HG03097 (cell line): Measurements from ENCODE around the gene SMARCE1.
A peak's percentile ranks its signal among the peaks of the same experiment; 100 is the strongest.

ENCODE experiments used
- ATAC-seq: cut with Tn5 transposase; IDR thresholded peaks from one replicate; pipeline ENCODE4 v1.9.1; 2021; ENCODE audit not compliant: unreplicated experiment, low FRiP score

Gene SMARCE1

DNA sequence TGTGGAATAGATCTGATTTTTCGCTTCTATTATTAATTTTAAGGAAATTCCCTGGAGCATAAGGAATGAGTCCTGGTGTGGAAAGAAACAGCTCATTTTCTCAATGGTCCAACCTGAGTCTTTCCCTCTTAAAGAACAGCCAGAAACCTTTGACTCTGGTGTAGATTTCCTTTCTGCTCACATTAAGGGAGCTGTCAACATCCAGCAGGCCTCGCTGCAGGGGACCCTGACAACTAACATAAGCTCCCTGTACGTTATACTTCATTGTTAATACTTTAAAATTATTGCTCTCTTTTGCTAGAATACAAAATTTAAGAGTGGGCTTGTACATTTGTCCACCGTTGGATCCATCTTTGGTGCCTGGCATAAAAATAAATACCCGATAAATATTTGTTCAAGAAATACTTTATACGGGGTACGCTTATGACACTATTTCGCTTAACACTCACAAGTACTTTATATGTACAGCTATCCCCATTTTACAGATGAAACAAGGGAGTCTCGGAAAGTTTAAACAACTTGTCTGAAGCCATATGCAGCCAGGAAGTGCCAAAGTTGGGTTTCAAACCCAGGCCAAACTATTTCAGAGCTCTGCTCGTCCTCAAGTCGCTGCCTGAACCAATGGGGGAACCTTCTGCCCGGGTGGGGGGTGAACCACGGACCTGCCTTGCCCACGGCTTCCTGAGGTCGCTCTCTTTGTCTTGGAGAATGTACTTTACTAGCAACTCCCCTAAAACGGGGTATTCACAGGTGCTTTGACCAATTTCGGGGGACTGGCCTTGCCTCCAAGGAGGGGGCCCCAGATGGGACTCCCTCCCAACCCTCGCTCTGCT lies 611 bp downstream of the SMARCE1 start:
- ATAC-seq = no peak

DNA sequence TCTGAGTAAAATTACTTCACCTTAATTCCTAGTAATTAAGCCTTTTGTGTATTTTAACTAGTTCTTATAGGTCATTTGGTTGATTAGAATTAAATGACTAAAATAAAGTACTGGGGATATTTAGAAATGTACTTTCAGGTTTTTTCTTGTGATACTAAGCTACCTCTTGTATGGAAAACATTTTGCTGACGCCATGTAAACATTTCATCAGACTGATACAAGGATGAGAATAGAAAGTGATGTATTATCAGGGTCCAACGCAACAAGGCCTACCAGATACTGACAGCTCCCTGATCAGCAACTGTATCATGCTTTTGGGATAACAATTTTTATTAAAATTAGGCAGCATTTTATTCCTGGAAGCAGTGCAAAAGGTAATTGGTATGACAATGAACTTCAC lies 1.7 kb downstream of the SMARCE1 start:
- no peak for ATAC-seq

DNA sequence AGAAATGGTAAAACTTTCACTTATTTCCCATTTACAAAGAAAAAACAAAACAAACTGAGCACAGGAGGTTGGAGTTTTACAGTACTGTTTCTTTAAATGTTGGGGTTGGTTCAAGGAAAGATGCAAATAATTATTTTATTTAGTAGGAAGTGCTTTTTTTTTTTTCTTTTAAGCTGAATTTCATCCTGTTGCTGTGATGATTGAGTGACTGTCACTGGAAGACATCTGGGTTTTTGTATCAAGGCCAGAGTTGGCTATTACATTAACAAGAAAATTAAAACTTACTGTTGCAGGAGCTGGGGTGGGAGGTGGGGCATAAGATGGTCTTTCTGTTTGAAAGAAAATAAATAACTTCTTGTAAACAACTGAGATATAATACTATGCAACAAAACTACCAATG lies 2.3 kb downstream of the SMARCE1 start:
- no peak for ATAC-seq

DNA sequence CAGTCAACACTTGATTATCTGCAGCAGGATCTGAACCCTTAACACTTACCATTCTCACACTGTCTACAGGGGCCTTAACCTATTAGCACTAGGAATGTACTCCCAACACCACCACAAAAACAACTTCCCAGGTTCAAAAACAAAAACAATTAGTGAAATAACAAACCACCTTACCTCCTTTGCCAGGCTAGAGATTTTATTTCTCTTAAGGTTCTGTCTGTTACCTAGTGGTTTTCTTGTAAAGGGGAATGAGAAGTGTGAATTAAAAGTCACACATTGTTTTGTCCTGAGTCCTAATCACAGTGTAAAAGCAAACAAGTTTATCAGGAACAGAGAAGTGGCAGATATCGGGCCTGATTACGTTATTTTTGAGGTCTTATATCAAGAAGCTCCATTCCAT lies 9.7 kb downstream of the SMARCE1 start:
- ATAC-seq = no peak

DNA sequence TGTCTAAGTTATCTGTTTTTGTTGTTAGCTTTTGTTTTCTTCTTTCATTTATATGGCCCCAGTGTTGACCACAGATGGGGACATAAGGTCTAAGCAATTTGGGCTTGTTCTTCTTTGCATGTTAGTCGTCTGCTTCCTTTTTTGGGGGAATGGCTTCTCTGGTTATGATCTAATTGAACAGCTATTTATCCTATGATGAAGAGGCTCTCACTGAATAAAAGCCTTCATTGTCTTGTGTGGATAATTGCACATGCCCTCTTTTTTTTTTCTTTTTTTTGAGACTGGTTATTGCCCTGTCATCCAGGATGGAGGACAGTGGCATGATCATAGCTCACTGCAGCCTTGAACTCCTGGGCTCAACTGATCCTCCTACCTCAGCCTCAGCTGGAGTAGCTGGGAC lies 13.7 kb downstream of the SMARCE1 start:
- no peak for ATAC-seq

DNA sequence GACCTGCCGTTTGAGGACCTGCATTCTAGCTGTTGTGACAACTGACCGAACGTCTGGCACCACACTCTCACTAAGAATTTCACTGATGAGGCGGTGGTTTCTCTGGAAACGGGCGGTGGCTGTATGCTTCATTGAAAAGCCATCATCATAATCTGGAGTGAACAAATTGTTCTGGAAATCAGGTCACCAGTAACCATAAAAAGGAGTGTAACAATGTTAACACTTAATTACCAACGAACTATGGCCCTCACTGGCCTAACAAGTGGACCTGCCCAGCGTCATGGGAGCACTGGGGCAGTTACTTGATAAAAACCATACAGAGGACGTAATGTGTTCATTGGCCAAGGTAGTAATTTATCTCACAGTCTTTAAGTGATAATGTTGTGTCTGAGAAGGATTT lies 15.4 kb downstream of the SMARCE1 start:
- ATAC-seq = no peak

DNA sequence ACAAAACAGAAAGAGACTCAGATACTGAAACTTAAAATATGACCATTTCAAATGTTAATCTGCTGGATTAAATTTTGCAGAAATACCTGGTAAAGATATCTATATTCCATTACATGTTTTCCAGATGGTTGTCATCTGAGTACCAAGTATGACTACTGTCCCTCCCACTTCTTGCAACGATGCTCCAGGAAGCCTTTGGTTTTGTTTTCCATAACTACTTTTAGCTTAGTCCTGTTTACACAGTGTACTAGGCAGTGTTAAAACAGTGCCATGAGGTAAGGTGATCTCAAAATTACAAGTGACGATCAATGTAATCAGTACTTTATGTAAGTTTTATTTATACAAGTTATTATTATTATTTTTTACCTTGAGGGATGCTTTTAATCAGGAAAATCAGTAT lies 17.8 kb downstream of the SMARCE1 start:
- ATAC-seq = no peak

DNA sequence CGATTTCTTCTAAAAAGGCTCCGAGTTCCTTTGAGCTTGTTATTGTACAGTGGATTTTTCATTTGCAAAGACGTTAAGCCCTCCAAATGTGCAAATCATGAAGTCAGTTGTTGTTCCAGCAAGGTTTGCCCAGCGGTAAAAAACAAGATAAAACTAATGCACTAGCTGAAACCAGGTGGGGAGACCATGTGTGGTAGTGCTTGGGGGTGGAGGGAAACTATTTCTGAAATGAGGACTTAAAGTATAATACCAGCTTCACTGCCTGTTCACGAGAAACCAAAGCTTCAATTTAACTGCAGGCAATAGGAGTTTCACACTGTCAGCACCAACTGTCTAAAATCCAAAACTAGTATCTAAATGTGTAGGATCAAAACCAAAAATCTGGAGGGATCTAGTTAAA lies 22.3 kb downstream of the SMARCE1 start:
- no peak for ATAC-seq

DNA sequence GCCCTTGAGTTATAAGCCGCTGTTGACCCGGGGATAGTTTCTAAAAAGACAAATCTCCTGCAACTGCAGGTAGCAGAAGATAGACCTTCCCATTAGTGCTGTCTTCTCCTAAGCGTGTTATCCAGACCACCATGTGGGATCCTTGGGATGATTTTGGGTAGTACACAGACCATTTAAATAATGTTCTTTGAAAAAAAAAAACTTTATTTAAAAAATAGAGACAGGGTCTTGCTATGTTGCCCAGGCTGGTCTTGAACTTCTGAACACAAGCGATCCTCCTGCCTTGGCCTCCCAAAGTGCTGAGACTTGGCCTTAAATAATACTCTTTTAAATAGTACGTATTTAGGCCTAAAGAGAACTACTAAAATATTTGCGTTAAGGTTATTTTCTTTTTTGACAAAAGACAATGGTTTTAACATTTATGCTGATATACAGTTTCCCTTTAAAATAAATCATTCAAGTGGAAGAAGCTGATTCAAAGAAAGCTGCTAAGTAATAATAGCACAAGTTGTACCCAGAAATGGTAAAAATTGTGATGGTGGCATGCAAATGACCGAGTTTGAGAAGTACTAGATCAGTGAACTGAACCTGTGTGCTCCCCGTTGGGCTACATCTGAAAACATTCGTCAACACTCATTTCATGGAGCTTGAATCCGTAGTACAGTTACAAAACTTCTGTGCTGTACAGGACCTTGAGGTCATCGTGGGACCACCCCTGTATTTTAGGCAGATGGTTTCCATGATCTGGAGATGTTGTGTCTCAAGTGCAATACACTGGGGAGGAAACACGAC lies 24.0 kb downstream of the SMARCE1 start:
- no peak for ATAC-seq

DNA sequence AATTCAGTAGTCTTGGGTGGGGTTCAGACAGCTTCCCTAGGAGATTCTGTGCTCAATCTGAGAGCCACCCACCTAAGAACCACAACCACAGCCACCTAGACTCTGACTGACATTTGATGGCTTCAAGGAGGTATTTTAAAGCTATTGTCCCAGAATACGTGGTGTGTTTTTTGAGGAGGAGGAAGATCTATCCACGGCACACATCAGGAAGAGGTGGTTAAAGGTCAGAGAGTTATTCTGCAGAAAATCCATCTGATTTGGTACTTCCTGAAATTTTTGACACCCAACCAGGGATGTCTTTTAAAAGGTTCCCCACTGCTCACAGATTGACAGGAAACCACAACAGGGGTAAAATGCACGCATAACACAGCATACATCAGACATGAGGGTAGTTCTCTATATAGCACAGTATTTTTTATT lies 25.1 kb downstream of the SMARCE1 start:
- no peak for ATAC-seq

DNA sequence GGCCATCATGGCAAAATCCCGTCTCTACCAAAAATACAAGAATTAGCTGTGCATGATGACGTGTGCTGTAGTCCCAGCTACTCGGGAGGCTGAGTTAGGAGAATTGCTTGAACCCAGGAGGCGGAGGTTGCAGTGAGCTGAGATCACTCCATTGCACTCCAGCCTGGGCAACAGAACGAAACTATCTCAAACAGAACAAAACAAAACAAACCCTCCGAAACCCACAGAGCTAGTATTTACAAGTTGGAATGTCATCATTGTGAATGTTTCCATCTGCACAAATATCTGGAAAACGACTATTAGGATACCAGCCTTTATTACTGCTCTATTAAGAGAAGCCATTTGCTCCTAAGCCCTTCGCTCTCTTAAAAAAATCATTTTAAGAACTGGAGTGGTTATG lies 26.0 kb downstream of the SMARCE1 start:
- ATAC-seq = no peak

DNA sequence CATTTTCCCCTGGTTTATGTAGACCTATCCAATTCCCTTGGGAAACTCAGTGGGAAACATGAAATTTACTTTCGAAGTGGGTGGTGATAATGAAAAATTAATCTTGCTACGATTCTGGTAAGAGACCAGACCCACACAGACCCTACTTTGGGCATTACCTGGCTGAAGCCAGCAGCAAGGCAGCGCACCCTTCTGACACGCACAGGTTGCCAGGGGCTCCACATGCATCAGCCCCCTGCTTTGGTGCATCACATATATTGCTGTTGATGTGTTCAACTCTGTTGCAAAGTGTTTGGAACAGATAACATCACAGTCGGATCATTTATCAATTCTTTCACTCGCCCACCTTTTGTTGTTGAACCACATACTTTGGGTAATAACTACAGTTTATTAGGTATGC lies 26.6 kb downstream of the SMARCE1 start:
- no peak for ATAC-seq

DNA sequence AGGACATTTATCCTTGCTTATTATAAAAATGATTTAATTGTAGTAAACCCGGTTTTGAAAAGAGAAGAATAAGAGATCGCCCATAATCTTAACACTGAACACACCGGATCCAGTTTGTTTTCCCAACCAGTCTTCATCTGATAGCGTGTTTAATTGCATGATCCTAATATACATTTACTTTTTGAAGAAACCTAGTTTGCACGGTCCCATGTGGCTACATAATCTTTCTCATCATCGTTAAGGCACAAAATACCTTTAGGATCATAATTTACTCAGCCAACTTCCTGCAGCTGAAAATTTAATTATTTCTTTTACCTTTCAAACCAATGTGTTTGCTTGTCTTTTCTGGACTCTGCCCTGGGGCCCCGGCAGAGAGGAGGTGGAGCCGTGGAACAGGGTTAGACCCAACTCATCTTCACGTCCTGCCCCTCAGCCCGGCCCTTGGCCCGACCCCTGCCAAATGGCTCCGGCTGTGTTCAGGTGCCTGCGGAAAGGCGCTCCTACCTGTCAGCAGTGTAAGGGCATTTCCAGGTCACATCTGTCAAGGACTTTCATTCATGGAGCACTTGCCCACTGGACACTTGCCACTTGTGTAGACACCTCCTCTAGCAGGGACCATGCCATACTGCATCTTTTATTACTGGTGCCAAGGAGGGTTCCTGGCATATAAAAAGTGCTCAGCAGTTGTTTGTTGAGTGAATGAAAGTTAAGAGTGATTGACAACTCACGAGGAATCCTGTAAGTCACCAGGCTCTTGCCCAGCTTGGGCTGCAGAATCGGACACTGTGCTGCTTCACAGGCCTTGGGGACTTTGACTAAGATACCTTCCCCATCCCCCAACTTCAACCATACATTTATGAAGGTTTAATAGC lies 28.6 kb downstream of the SMARCE1 start:
- ATAC-seq = no peak

DNA sequence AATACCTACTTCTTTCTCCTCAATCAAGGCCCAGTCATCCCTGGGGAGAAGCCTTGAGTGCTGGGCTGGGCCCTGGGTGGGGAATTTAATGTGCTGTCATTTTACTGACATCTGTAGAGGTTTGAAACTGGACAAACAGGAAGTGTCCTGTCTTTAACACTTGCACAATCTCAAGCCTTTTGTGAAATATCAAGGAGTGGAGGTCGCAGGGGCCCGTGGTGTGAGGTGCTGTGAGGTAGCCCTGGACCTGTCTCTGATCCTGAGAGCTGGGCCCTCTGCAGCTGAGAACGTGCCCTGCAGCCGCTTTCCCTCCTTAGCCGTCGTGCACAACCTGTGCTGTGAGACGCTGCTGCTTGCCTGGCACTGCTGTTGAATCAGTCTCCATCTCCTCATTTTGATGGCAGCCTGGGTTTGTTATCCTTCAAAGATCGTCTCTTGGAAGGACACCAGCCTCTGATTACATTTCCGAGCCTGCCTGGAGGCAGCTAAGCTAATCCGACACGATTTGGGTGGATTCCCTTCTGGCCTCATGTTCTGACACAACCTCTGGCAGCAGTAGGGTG lies 29.9 kb downstream of the SMARCE1 start:
- no peak for ATAC-seq

DNA sequence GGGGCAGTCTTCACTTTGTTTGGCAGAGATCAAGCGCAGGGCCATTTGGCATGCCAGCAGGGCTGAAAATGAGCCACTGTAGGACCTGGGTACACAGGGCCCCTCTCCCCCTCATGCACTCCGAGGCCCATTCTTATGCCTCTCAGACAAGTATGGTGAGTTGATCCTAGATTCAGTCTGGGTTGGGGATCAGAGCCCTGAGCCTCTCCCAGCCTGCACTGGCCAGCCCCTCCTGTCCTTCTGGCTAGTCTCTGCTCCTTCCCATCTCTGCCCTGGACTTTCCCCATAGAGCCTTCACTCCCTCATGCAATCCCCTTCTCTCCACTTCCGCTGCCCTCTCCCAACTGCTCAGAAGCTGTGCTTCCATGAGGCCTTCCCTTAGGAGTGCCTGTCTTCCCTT lies 31.0 kb downstream of the SMARCE1 start:
- ATAC-seq = no peak

DNA sequence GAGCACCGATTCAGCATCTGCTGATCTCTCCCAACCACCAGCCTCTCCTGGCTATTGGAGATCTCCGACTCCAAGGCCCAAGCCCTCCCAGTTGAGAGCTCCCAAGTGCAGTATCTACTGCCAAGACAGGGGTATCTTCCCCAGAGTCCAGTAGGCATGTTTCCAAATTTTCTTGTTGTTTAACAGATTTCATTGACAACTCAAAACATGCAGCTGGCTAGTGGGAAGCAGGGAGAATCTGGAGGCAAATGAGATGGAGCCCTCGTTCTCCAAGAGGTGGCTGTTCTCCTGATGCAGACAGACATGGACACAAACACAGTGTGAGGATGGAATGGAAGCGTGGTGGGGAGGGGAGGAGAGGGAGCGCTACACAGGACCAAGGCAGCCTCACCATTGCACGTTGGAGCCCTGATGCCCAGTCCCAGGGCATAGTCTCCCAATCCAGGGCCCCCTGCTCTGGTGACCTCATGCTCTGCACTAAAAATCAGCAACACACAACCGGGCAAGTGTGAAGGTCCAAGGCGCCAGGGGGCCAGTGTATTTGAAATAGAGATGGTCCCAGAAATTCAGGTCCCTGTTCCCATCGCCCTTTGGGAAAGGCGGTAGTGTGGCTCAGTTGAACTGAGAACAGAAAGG lies 31.7 kb downstream of the SMARCE1 start:
- ATAC-seq = no peak

DNA sequence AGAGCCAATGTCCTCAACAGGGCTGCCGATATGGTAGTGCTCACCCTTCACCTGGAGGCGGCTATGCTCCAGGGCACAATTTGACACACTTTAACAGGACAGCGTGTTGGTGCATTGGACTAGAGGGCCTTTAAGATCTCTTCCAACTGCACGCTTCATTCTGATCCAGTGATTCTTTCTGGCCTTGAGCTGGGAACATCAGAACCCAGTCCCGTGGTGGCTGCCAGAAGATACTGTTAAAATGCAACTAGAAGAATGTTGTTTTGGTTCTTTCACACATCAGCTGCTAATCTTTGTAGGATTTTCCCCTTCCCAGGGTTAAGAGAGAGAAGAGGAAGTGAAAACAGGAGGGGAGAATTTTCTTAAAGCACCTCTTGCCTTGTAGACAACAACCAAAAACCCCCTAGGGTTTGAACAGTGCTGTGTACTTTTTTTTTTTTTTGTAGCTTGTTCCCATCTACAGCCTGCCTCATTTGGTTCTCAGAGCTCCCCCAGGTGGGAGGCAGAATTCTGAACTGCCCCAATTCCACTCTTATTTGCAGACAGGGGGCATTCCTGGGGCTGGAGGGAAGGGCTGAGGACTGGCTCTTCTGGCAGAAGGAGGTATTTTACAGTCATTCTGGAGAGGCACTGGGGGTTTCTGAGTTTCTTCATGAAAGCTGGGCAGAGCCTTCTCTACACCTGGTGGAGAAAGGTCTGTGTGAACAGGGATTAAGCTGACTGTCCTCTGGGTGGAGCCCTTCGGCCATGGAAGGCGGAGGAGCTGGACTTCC lies 32.4 kb downstream of the SMARCE1 start:
- peak; percentile 71 for ATAC-seq

DNA sequence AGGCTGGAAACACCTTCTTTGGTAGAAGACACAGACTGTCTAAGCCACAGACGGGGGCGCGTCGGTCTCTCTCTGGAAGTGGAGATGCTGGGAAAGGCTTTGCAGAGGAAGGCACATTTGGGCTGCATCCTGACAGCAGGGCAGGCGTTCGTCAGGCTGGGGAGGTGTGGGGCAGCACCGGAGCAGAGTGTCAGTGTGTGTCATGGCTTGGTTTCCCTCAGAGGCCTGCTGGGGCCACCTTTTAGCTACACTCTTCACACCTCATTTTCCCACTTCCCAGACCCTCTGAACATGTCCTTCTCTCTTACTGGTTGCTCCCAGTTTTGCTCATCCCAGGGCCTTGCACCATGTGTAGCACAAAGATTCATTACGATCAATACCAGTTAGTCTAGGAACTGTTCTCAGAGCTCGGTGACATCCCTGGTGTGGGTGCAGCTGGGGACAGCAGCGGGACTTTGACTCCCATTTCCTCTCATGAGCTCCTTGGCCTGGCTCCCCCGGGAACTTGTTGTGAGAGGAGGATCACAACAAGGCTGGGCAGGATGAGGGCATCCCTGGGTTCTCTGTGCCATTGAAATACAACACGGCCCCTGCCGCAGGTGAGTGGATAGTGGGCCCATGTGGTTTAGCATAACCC lies 33.1 kb downstream of the SMARCE1 start:
- ATAC-seq = no peak
